Omental fat pad (tissue), 4 donors: ENCODE results near the gene CHCHD3. TPM values are rescaled to one million over a fixed set of nuclear protein-coding genes. Genes with fewer than 3 reads are reported as not detected.

Experiments used
- ATAC-seq: fragments of 150-250 bp; one replicate; pipeline ENCODE4 v1.9.1; 2016; ENCODE audit warnings: mild to moderate bottlenecking, moderate library complexity; ENCODE audit not compliant: low FRiP score
- DNase-seq: peaks from one replicate; pipeline ENCODE4 v3.0.0-alpha.2; 2019; ENCODE audit warnings: low spot score
- CTCF ChIP-seq, 3 donors: fragments of 450-650 bp; IDR thresholded peaks; one replicate each; pipeline ENCODE4 v1.5.1; 2016 to 2017; ENCODE audit warnings: antibody characterized with exemption in 3 of 3, mild to moderate bottlenecking in 3 of 3, moderate library complexity in 2 of 3
- total RNA-seq, 4 donors: library from RNA; depleted of rRNA; stranded (reverse); fragments of >200 nt; gene quantifications; one replicate each; pipeline ENCODE4 v1.1.0, GENCODE V29; 2016

CHCHD3 gene
- total RNA-seq, 4 donors from 2014 or later = 53.0 to 63.1 (median 56.5) TPM

GRCh38 chr7:133051066-133051465 lies 30.8 kb downstream of the CHCHD3 start:
- DNase-seq (no peak), ATAC-seq (no peak)
- no peak for TF ChIP-seq CTCF (IDR thresholded peaks at IDR 0.05)

GRCh38 chr7:133050200-133050995 lies 31.5 kb downstream of the CHCHD3 start:
- ATAC-seq = no peak
- TF ChIP-seq CTCF (IDR thresholded peaks at IDR 0.05) = no peak

GRCh38 chr7:133048589-133048988 lies 33.3 kb downstream of the CHCHD3 start:
- no peak for TF ChIP-seq CTCF (IDR thresholded peaks at IDR 0.05)
- DNase-seq (no peak), ATAC-seq (no peak)

More at GRCh38 chr7:133050200-133050995, 31.5 kb downstream of the CHCHD3 start:
- no peak for DNase-seq

- no peak for TF ChIP-seq CTCF (IDR thresholded peaks at IDR 0.05)
- ATAC-seq (no peak), DNase-seq (no peak)
These were observed 34.6 kb downstream of the CHCHD3 start for GRCh38 chr7:133047321-133047720.

GRCh38 chr7:133044722-133045473 lies 37.0 kb downstream of the CHCHD3 start:
- ATAC-seq (no peak), DNase-seq (no peak)
- no peak for TF ChIP-seq CTCF (IDR thresholded peaks at IDR 0.05)

- no peak for ATAC-seq
These were observed 41.2 kb downstream of the CHCHD3 start for GRCh38 chr7:133040674-133041073.

More at GRCh38 chr7:133040674-133041073, 41.2 kb downstream of the CHCHD3 start:
- TF ChIP-seq CTCF (IDR thresholded peaks at IDR 0.05) = no peak
- no peak for DNase-seq
